Measurements from ENCODE around the gene OLFML1. TPM values are rescaled to one million over a fixed set of nuclear protein-coding genes. Genes with fewer than 3 reads are reported as not detected.

OLFML1 gene
- total and polyA plus RNA-seq, 2 of the 13 experiments (the other 11 are each of a cell fraction or from before 2014, with no cell fraction given), result 0.89 to 0.90 TPM

DNA sequence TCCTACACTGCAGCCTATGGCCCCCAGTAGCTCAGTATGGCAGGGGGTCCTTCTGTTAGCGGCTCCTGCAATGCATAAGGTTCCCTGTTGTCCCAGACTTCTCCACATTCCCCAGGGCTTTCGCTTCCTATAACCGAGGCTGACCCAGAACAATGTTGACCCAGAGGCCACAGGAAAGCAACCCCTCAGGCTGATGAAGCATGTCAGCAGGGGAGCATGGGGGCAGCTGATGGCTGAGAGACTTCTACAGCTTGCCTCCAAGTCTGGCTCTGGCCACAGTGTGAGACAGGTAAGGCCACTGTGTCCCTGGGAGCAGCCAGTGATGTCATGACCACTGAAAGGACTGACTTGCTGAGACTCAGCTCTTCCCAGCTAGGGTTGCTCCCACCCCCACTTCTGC is 15.9 kb downstream of the OLFML1 start:
- Histone ChIP-seq H3K4me1 (ENCODE audit: insufficient read depth, low read length) (no peaks in the 10 kb centered on the region), H3K36me3 (replicated peaks in 1 of 2; ENCODE audit: control insufficient read depth in 1 of 2, insufficient read depth in 2 of 2, low read length in 2 of 2) (no peaks in the 10 kb centered on the region), H3K79me2 (ENCODE audit: insufficient read depth, low read length) (no peaks in the 10 kb centered on the region), H3K9ac (ENCODE audit: insufficient read depth, low read depth, low read length) (no peak overlapping the region), H3K9me3 (ENCODE audit: low read length) (no peaks in the 10 kb centered on the region), H2AFZ (ENCODE audit: low read length) (no peak overlapping the region), H3K27me3 (ENCODE audit: control insufficient read depth in 1 of 2, insufficient read depth in 2 of 2, low read length in 2 of 2) (no peaks in the 10 kb centered on the region; a peak in 1 of 5 replicates), H4K20me1 (ENCODE audit: insufficient read depth, low read length) (no peaks in the 10 kb centered on the region), H3K4me2 (ENCODE audit: low read depth, low read length) (no peak overlapping the region), H3K4me3 (replicated peaks in 1 of 3; ENCODE audit: insufficient read depth in 1 of 3, low read depth in 2 of 3, low read length in 3 of 3) (no peak overlapping the region), H3K27ac (ENCODE audit: extremely low read length, insufficient read depth, low read length) (no peak overlapping the region)
- POLR2A ChIA-PET, result no interaction called here
- FAIRE-seq, result no peak
- 79% methylated on average over 2 of the region's 3 CpGs for WGBS (ENCODE audit: low lambda C conversion rate)
- no peak for DNase-seq (ENCODE audit: low spot score)
- BruUV-seq (replicated peaks), result no TSS peak
- ATAC-seq, result no peak
- TF ChIP-seq ETV5 (CRISPR knock-in tag; IDR thresholded peaks at IDR 0.05; ENCODE audit: borderline replicate concordance) (no peak), RFXAP (CRISPR knock-in tag; IDR thresholded peaks at IDR 0.05; ENCODE audit: borderline replicate concordance) (no peak), ZNF10 (CRISPR knock-in tag; IDR thresholded peaks at IDR 0.05; ENCODE audit: borderline replicate concordance, low read depth) (no peak), TAF15 (IDR thresholded peaks at IDR 0.05; ENCODE audit: low read depth, low read length, poor library complexity, severe bottlenecking) (no peak), JUNB (CRISPR knock-in tag; IDR thresholded peaks at IDR 0.05; ENCODE audit: borderline replicate concordance) (no peak)
- in situ Hi-C loops (cut with HindIII; ENCODE audit: extremely low pct_ligation_motif_present, low pct_unique_long_range_greater_than_20kb) (no loop called here), intact Hi-C loops (cut with micrococcal nuclease; ENCODE audit: unreplicated experiment) (no loop called here)
- CTCF ChIA-PET (ENCODE audit: low intra/inter-chr PET ratio, low total read pairs), result no interaction called here

GRCh38 chr11:7501894-7502293 is 16.6 kb downstream of the OLFML1 start:
- Histone ChIP-seq H3K4me3 (replicated peaks in 1 of 3; ENCODE audit: insufficient read depth in 1 of 3, low read depth in 2 of 3, low read length in 3 of 3) (no peak overlapping the region), H3K27ac (ENCODE audit: extremely low read length, insufficient read depth, low read length) (no peak overlapping the region), H3K9ac (ENCODE audit: insufficient read depth, low read depth, low read length) (no peak overlapping the region), H3K4me1 (ENCODE audit: insufficient read depth, low read length) (no peaks in the 10 kb centered on the region), H2AFZ (ENCODE audit: low read length) (no peak overlapping the region), H3K4me2 (ENCODE audit: low read depth, low read length) (no peak overlapping the region), H4K20me1 (ENCODE audit: insufficient read depth, low read length) (no peaks in the 10 kb centered on the region), H3K9me3 (ENCODE audit: low read length) (no peaks in the 10 kb centered on the region), H3K36me3 (replicated peaks in 1 of 2; ENCODE audit: control insufficient read depth in 1 of 2, insufficient read depth in 2 of 2, low read length in 2 of 2) (no peaks in the 10 kb centered on the region), H3K79me2 (ENCODE audit: insufficient read depth, low read length) (no peaks in the 10 kb centered on the region), H3K27me3 (ENCODE audit: control insufficient read depth in 1 of 2, insufficient read depth in 2 of 2, low read length in 2 of 2) (no peaks in the 10 kb centered on the region)
- ChIA-PET POLR2A (no interaction called here), CTCF (ENCODE audit: low intra/inter-chr PET ratio, low total read pairs) (no interaction called here)
- no peak for ATAC-seq
- intact Hi-C loops (cut with micrococcal nuclease; ENCODE audit: unreplicated experiment), result no loop called here
- BruUV-seq (replicated peaks), result no TSS peak
- in situ Hi-C loops (cut with HindIII; ENCODE audit: extremely low pct_ligation_motif_present, low pct_unique_long_range_greater_than_20kb), result no loop called here
- no peak for TF ChIP-seq SCMH1 (CRISPR knock-in tag; IDR thresholded peaks at IDR 0.05; ENCODE audit: borderline replicate concordance)
- TF ChIP-seq ZNF207 (IDR thresholded peaks at IDR 0.05; ENCODE audit: borderline replicate concordance), result no peak
- no peak for TF ChIP-seq SIX1 (CRISPR knock-in tag; IDR thresholded peaks at IDR 0.05; ENCODE audit: borderline replicate concordance)
- TF ChIP-seq ZSCAN31 (CRISPR knock-in tag; IDR thresholded peaks at IDR 0.05; ENCODE audit: low read depth), result no peak
- no peak for TF ChIP-seq NCOA5 (CRISPR knock-in tag; IDR thresholded peaks at IDR 0.05)
- TF ChIP-seq MTA1 (CRISPR knock-in tag; IDR thresholded peaks at IDR 0.05; ENCODE audit: borderline replicate concordance), result no peak
- DNase-seq (ENCODE audit: low spot score), result no peak
- 54% methylated on average over 4 of the region's 4 CpGs for WGBS (ENCODE audit: low lambda C conversion rate)
- no peak for FAIRE-seq

All from HepG2 (cell line).